H1 (cell line): ENCODE data around the gene SNED1. TPM values are rescaled to one million over a fixed set of nuclear protein-coding genes. Genes with fewer than 3 reads are reported as not detected.

Experiments
- CHD7 ChIP-seq: fragments of 300-600 bp; sonication (generic); IDR thresholded peaks from 2 replicates; pipeline ENCODE4 v1.7.1; 2012; ENCODE audit warnings: low read length, moderate library complexity, mild to moderate bottlenecking, inconsistent platforms; ENCODE audit not compliant: insufficient replicate concordance
- CREB1 ChIP-seq: IDR thresholded peaks from 2 replicates; pipeline ENCODE4 v1.6.1; 2012; ENCODE audit warnings: inconsistent platforms
- EP300 ChIP-seq, 2 experiments: IDR thresholded peaks; 1 replicate in 1 of 2; 2 replicates in 1 of 2; pipeline ENCODE4 v1.6.1; 2011 to 2012; ENCODE audit warnings: low read depth in 2 of 2, low read length in 2 of 2, mild to moderate bottlenecking in 2 of 2, borderline replicate concordance in 1 of 2, inconsistent platforms in 1 of 2, moderate library complexity in 1 of 2
- JUND ChIP-seq: IDR thresholded peaks from 2 replicates; pipeline ENCODE4 v1.6.1; 2011; ENCODE audit warnings: mild to moderate bottlenecking, improper control_type of control experiment, low read length
- SRF ChIP-seq: IDR thresholded peaks from 2 replicates; pipeline ENCODE4 v1.6.1; 2011; ENCODE audit warnings: mild to moderate bottlenecking, low read depth, low read length, moderate library complexity
- YY1 ChIP-seq: IDR thresholded peaks from 2 replicates; pipeline ENCODE4 v1.6.1; 2011; ENCODE audit warnings: low read depth, mild to moderate bottlenecking, low read length
- polyA plus RNA-seq, 7 experiments: library from polyadenylated mRNA; depleted of rRNA in 3 of 7; stranded (reverse) in 5 of 7; unstranded in 2 of 7; fragments of >200 nt in 5 of 7; fragments of 200-250 nt in 2 of 7; gene quantifications; 1 replicate in 5 of 7; 2 replicates in 1 of 7; 4 replicates in 1 of 7; pipeline versions ENCODE4 v1.2.1 to v1.2.3, GENCODE V29; 2011 to 2013; ENCODE audit warnings: missing spikeins in 2 of 7, mixed read lengths in 2 of 7
- total RNA-seq: library from RNA; stranded (reverse); fragmentation: NEBNext Ultra II Directional; extraction: Animal tissue kit (Norgen Biotek cat#: 25700); gene quantifications from 2 replicates; pipeline ENCODE4 v1.2.1, GENCODE V29; 2021
- TF ChIP-seq, protein P1 (sequence below): IDR thresholded peaks from 2 replicates; pipeline ENCODE4 v1.6.1; 2011; ENCODE audit warnings: low read length, improper control_type of control experiment
- TF ChIP-seq, protein P2 (sequence below): IDR thresholded peaks from 2 replicates; pipeline ENCODE4 v1.6.1; 2012; ENCODE audit warnings: low read length, inconsistent platforms

The SNED1 gene
- total and polyA plus RNA-seq, 2 of the 8 experiments (the other 6 are each of a cell fraction or from before 2014, with no cell fraction given) = 1.9 TPM

DNA sequence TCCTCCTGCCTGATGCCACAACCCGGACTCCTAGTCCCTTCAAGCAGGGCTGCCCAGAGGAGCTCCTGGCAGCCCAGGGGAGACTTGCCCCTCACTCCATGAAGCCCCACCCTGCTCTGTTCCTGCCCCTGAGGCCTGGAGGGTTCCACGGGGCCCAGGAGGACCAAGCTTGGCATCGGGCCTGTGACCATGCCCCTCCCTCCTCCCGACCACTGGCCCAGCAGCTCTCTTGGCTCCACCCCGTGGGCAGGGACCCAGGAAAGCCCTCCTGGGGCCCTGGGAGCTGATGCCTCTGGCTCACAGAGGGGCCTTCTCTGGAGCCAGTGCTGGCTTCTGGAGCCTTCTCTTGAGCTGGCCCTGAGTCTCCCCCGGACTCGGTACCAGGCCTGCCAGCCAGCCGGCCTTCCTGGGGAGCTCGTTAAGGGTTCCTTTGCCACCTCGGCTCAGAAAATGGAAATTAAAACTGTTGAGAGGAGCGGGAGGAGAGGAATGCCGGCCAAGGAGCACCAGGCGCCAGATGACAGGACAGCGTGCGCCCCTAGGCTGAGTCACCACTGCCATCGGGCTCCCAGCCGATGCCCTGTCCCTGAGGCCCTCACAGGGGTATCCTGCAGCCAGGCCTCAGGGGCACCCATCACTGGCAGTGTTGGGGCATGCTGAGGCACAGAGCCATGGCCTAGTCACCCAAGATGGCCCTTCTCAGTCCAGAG is 40.6 kb upstream of the SNED1 start (continued):
- TF ChIP-seq CHD7 (no peak), EP300 (IDR thresholded peaks at IDR 0.05; ENCODE audit: borderline replicate concordance in 1 of 2, low read depth in 2 of 2, low read length in 2 of 2) (no peak), JUND (no peak), YY1 (no peak), SRF (no peak), CREB1 (no peak)
- TF ChIP-seq, protein P1, sequence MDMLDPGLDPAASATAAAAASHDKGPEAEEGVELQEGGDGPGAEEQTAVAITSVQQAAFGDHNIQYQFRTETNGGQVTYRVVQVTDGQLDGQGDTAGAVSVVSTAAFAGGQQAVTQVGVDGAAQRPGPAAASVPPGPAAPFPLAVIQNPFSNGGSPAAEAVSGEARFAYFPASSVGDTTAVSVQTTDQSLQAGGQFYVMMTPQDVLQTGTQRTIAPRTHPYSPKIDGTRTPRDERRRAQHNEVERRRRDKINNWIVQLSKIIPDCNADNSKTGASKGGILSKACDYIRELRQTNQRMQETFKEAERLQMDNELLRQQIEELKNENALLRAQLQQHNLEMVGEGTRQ = no peak
- TF ChIP-seq, protein P2, sequence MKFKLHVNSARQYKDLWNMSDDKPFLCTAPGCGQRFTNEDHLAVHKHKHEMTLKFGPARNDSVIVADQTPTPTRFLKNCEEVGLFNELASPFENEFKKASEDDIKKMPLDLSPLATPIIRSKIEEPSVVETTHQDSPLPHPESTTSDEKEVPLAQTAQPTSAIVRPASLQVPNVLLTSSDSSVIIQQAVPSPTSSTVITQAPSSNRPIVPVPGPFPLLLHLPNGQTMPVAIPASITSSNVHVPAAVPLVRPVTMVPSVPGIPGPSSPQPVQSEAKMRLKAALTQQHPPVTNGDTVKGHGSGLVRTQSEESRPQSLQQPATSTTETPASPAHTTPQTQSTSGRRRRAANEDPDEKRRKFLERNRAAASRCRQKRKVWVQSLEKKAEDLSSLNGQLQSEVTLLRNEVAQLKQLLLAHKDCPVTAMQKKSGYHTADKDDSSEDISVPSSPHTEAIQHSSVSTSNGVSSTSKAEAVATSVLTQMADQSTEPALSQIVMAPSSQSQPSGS = no peak
